ENCODE measurements around the gene EDN2.

The EDN2 gene

DNA sequence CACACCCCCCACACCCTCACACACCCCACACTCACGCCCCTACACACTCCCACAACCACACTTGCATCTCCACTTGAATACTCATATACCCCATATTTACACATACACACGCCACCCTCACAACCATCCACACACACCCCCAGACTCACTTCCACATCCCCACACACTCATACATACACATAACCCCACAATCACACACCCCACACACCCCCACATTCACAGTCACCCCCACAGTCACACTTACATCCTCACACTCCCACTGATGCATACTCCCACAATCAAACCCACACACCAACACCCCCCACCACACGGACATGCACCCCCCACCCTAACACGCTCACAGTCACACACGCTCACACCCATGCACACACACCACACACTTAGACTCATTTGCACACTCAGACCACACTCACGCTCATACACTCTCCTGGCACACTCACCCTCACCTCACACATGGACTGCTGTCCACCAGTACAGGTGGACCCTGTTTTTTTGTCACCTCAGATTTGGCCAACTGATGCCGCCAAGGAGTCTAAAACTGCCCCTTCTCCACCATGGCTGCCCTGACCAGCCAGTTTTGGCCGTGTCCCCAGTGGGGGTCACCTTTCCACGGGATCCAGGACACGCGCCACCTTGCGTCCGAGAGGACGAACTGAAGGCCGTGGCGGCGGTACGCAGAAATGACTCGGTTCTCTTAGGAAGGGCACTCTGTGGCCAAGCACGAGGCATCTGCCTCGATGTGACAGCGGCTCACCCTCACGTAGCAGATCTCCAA, 45.3 kb upstream of the EDN2 start:
- TF ChIP-seq, protein P1, sequence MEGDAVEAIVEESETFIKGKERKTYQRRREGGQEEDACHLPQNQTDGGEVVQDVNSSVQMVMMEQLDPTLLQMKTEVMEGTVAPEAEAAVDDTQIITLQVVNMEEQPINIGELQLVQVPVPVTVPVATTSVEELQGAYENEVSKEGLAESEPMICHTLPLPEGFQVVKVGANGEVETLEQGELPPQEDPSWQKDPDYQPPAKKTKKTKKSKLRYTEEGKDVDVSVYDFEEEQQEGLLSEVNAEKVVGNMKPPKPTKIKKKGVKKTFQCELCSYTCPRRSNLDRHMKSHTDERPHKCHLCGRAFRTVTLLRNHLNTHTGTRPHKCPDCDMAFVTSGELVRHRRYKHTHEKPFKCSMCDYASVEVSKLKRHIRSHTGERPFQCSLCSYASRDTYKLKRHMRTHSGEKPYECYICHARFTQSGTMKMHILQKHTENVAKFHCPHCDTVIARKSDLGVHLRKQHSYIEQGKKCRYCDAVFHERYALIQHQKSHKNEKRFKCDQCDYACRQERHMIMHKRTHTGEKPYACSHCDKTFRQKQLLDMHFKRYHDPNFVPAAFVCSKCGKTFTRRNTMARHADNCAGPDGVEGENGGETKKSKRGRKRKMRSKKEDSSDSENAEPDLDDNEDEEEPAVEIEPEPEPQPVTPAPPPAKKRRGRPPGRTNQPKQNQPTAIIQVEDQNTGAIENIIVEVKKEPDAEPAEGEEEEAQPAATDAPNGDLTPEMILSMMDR (IDR thresholded peaks at IDR 0.05; ENCODE audit: insufficient read depth, low read length, missing control alignments) = no peak
- H3K4me3 ChIP-seq (ENCODE audit: low read depth, low read length) = no peak overlapping the region
- DNase-seq (ENCODE audit: low read depth, low spot score) = no peak
- ChIA-PET CTCF (interaction anchor here (1.0 kb wide), 1 partner anchor 12 kb away, joined by 4 read pairs; no protein-coding TSS in a partner anchor), POLR2A (no interaction called here)

DNA sequence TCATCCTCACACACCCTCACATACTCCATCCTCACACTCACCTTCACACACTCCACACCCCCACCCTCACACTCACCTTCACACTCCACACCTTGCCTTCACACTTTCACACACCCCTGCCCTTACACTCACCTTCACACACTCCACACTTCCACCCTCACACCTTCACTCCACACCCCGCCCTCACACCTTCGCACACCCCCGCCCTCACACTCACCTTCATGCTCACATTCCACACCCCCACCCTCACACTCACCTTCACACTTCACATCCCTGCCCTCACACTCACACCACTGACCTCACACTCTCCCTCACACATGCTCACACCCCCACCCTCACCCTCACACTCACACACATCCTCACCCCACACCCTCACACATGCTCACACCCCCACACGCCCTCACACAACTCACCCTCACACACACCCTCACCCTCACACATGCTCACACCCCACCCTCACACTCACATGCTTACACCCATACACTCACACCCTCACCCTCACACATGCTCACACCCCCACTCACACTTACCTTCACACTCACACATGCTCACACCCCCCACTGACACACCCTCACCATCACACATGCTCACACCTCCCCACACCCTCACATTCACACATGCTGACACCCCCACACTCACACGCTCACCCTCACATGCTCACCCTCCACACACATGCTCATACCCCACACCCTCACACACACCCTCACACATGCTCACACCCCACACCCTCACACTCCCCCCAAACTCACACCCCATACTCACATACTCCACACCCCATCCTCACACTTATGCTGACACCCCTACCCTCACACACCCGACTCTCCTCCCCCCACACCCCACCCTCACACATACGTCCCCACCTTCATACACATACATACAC, 44.5 kb upstream of the EDN2 start:
- ChIA-PET CTCF (no interaction called here), POLR2A (no interaction called here)
- no peak overlapping the region for H3K4me3 ChIP-seq (ENCODE audit: low read depth, low read length)
- TF ChIP-seq, protein P1 (IDR thresholded peaks at IDR 0.05; ENCODE audit: insufficient read depth, low read length, missing control alignments) = no peak
- no peak for DNase-seq (ENCODE audit: low read depth, low spot score)

DNA sequence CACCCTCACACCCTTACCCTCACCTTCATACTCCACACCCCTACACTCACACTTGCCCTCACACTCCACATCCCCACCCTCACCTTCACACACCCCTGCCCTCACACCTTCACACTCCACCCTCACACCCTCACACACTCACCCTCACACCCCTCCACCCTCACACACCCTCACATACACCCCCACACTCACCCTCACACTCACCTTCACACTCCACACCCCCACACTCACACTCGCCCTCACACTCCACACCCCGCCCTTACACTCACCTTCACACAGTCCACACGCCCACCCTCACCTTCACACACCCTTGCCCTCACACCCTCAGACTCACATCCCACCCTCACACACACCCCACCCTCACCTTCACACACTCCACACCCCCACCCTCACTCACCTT, 43.6 kb upstream of the EDN2 start:
- CTCF ChIA-PET = no interaction called here
- DNase-seq (ENCODE audit: low read depth, low spot score) = no peak
- POLR2A ChIA-PET = no interaction called here

GRCh38 chr1:41526956-41527561, 42.6 kb upstream of the EDN2 start:
- TF ChIP-seq, protein P1 (IDR thresholded peaks at IDR 0.05; ENCODE audit: insufficient read depth, low read length, missing control alignments) = no peak
- ChIA-PET POLR2A (no interaction called here), CTCF (interaction anchor here (1.0 kb wide), 1 partner anchor 11 kb away, joined by 3 read pairs; no protein-coding TSS in a partner anchor)
- H3K4me3 ChIP-seq (ENCODE audit: low read depth, low read length) = no peak overlapping the region
- DNase-seq (ENCODE audit: low read depth, low spot score) = no peak

More for the DNA sequence above, 43.6 kb upstream of the EDN2 start:
- H3K4me3 ChIP-seq (ENCODE audit: low read depth, low read length) = no peak overlapping the region
- TF ChIP-seq, protein P1 (IDR thresholded peaks at IDR 0.05; ENCODE audit: insufficient read depth, low read length, missing control alignments) = no peak

GRCh38 chr1:41525891-41526587, 41.6 kb upstream of the EDN2 start:
- TF ChIP-seq, protein P1 (IDR thresholded peaks at IDR 0.05; ENCODE audit: insufficient read depth, low read length, missing control alignments) = no peak
- ChIA-PET CTCF (interaction anchor here (0.9 to 1.5 kb wide), 3 partner anchors 9 to 13 kb away, joined by 3 to 10 read pairs (median 5); no protein-coding TSS in a partner anchor), POLR2A (no interaction called here)
- no peak for DNase-seq (ENCODE audit: low read depth, low spot score)
- no peak overlapping the region for H3K4me3 ChIP-seq (ENCODE audit: low read depth, low read length)

All from AG04449 (cell line).